ENCODE measurements around the gene SRMS. TPM values are rescaled to one million over a fixed set of nuclear protein-coding genes. Genes with fewer than 3 reads are reported as not detected.

Gene SRMS
- total and polyA plus RNA-seq, 11 donors, result not detected

DNA sequence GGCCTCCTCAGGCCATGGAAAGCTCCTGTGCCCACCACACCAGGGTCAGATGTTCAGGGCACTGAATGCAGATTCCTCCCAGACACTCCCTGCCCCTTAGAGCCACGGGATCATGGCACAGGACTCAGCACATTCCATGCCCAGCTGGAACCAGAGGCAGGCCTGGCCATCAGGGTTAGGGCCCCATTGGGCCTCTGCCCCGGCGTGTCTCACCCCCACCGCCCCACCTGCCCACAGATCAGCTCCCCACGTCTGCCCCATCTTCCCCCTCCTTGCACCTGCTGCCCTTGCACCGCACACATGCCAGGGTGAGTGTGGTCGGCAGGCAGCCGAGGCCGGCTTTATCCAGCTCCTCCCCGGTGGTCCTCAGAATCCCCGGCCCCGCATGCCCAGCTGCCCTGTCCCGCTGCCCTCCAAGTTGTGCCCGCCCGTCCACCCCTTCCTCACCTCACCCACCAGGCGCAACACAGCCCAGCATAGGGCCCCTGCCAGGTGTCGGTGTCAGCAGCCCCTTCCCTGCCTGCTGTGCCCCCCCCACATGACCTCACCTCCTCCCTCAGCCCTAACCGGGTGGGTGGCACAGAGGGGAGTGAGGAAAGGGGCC lies 2.2 kb upstream of the SRMS start:
- intact Hi-C loops (cut with DNase I), result loop anchor here in 2 of 10 donors (10.0 kb wide), 2 partner anchors 65 to 315 kb away; partner anchors contain the start of genes ABHD16B (in 1 of the 2) and TPD52L2 (in 1 of the 2)

DNA sequence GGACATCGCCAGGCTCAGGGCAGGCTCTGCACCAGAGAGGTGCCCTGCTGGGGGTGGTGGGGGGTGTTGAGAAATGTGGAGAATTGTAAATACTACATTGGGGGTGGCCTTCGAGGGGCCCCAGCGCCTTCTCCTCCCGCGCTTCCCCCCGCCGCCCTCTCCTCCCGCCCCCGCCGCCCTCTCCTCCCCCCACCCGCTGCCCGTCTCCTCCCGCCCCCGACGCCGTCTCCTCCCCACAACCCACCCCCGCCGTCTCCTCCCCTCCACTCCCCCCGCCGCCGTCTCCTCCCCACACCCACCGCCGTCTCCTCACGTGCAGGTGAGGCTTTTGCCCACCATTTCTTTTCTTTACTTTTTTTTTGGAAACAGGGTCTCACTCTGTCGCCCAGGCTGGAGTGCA lies 1.5 kb upstream of the SRMS start:
- intact Hi-C loops (cut with DNase I), result loop anchor here in 2 of 10 donors (10.0 kb wide), 2 partner anchors 66 to 316 kb away; partner anchors contain the start of genes ABHD16B (in 1 of the 2) and TPD52L2 (in 1 of the 2)
- ATAC-seq, result no peak
- DNase-seq, result no peak
- TF ChIP-seq, protein P1, sequence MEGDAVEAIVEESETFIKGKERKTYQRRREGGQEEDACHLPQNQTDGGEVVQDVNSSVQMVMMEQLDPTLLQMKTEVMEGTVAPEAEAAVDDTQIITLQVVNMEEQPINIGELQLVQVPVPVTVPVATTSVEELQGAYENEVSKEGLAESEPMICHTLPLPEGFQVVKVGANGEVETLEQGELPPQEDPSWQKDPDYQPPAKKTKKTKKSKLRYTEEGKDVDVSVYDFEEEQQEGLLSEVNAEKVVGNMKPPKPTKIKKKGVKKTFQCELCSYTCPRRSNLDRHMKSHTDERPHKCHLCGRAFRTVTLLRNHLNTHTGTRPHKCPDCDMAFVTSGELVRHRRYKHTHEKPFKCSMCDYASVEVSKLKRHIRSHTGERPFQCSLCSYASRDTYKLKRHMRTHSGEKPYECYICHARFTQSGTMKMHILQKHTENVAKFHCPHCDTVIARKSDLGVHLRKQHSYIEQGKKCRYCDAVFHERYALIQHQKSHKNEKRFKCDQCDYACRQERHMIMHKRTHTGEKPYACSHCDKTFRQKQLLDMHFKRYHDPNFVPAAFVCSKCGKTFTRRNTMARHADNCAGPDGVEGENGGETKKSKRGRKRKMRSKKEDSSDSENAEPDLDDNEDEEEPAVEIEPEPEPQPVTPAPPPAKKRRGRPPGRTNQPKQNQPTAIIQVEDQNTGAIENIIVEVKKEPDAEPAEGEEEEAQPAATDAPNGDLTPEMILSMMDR (IDR thresholded peaks at IDR 0.05), result no peak
- TF ChIP-seq POLR2A (IDR thresholded peaks at IDR 0.05), result no peak
- H3K9me3 ChIP-seq, result no peaks in the 10 kb centered on the region
- H3K27me3 ChIP-seq, result peaks cover 0 to 28% (median 17%) of the 10 kb centered on the region in 9 donors
- H3K4me3 ChIP-seq, result no peak overlapping the region
- peaks cover 0 to 14% (median 4%) of the 10 kb centered on the region in 12 donors for H3K4me1 ChIP-seq
- no peaks in the 10 kb centered on the region for H3K36me3 ChIP-seq
- WGBS, 4 donors, result 41 to 61% (median 50%) methylated on average over 2 to 16 of the region's 25 CpGs
- no peak overlapping the region for H3K27ac ChIP-seq

More for the DNA sequence above, 2.2 kb upstream of the SRMS start:
- Histone ChIP-seq H3K4me3 (no peak overlapping the region), H3K36me3 (no peaks in the 10 kb centered on the region), H3K9me3 (no peaks in the 10 kb centered on the region), H3K27ac (no peak overlapping the region), H3K4me1 (peaks cover 0 to 21% (median 8%) of the 10 kb centered on the region in 12 donors), H3K27me3 (peaks cover 0 to 33% (median 17%) of the 10 kb centered on the region in 9 donors)
- DNase-seq, result no peak
- no peak for TF ChIP-seq POLR2A (IDR thresholded peaks at IDR 0.05)
- TF ChIP-seq, protein P1 (IDR thresholded peaks at IDR 0.05), result no peak
- ATAC-seq, result no peak
- 80 to 90% (median 83%) methylated on average over 18 of the region's 18 CpGs for WGBS, 4 donors

DNA sequence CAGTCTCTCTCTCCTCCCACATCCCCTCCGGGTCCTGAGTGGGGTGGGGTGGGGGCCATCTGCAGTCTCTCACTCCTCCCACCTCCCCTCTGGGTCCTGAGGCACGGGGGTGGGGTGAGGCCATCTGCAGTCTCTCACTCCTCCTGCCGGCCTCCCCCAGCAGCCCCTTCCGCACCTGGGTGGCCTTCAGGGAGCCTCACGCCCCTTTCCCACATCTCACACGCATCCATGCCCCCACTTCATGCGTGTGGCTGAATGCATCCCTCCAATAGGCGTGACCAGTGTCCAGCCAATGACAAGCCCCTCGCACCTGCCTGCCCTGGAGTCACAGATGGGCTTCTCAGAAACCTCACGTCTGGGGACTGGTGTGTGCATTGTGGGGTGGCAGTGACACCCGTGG lies 993 bp upstream of the SRMS start:
- ATAC-seq (no peak), DNase-seq (no peak)
- no peak for TF ChIP-seq POLR2A (IDR thresholded peaks at IDR 0.05)
- TF ChIP-seq, protein P1 (IDR thresholded peaks at IDR 0.05), result no peak
- peaks cover 0 to 27% (median 17%) of the 10 kb centered on the region in 9 donors for H3K27me3 ChIP-seq
- no peaks in the 10 kb centered on the region for H3K36me3 ChIP-seq
- no peaks in the 10 kb centered on the region for H3K9me3 ChIP-seq
- no peak overlapping the region for H3K4me3 ChIP-seq
- intact Hi-C loops (cut with DNase I), result loop anchor here in 2 of 10 donors (10.0 kb wide), 2 partner anchors 66 to 316 kb away; partner anchors contain the start of genes ABHD16B (in 1 of the 2) and TPD52L2 (in 1 of the 2)
- no peak overlapping the region for H3K27ac ChIP-seq
- WGBS, 4 donors, result 42 to 50% (median 47%) methylated on average over 9 to 11 of the region's 11 CpGs
- H3K4me1 ChIP-seq, result peaks cover 0 to 9% (median under 1%) of the 10 kb centered on the region in 12 donors

DNA sequence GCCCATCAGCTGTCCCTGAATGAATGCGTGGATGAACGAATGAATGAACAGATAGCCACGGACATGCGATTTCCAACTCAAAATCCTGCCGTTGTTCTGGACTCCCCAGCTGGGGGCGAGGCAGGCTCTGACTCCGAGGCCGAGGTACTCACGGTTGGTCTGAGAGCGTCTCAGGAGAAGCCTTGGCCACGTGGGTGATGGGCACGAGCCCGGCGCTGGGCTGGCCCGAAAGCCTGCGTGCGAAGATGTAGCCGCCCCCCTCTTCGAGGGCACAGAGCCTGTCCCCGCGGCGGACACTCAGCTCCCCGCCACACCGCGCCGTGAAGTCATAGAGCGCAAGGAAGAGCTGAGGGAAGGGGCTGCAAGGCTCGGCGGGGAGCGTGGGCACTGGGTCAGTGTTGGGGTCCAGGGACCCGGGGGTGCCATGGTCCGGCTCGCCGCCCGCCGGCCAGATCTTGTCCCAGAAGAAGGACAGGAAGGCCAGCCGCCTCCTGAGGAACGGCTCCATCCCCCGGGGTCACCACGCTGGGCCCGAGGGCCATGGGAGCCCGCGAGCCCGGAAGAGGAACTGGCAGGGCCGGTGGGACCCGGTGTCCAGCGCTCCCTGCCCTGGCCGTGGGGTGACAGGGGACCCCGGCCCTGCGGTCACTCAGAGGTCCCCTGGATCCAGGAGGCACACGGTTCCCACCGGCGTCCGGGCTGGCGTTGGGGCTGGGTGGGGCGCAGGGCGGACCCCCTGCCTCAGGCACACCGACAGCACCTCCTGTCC lies 409 bp downstream of the SRMS start:
- TF ChIP-seq, protein P1 (IDR thresholded peaks at IDR 0.05), result no peak
- TF ChIP-seq POLR2A (IDR thresholded peaks at IDR 0.05), result no peak
- intact Hi-C loops (cut with DNase I), result loop anchor here in 2 of 10 donors (10.0 kb wide), 2 partner anchors 68 to 318 kb away; partner anchors contain the start of genes ABHD16B (in 1 of the 2) and TPD52L2 (in 1 of the 2)
- Histone ChIP-seq H3K27me3 (peaks cover 0 to 27% (median 17%) of the 10 kb centered on the region in 9 donors), H3K36me3 (no peaks in the 10 kb centered on the region), H3K4me3 (no peak overlapping the region), H3K9me3 (no peaks in the 10 kb centered on the region), H3K27ac (no peak overlapping the region), H3K4me1 (no peaks in the 10 kb centered on the region)
- WGBS, 4 donors, result 46 to 62% (median 55%) methylated on average over 41 to 58 of the region's 58 CpGs
- DNase-seq (no peak), ATAC-seq (no peak)

Measured in heart left ventricle (tissue), 16 donors.